ENCODE measurements around the gene PI4KA.
A peak's percentile ranks its signal among the peaks of the same experiment; 100 is the strongest.
"Not testable (repeated sequence)": the region's sequence is repeated elsewhere in the genome, so short reads cannot be mapped to it uniquely, and the experiment has no call there.

Gene PI4KA

GRCh38 chr22:20748082-20748481, 110.5 kb downstream of the PI4KA start:
- TF ChIP-seq GATA1 (IDR thresholded peaks at IDR 0.05; ENCODE audit: low read depth, low read length) (no peak), POLR2A (IDR thresholded peaks at IDR 0.05; ENCODE audit: low read length) (no peak)
- no peak for DNase-seq

GRCh38 chr22:20747223-20747622, 111.4 kb downstream of the PI4KA start:
- no peak for DNase-seq
- TF ChIP-seq POLR2A (IDR thresholded peaks at IDR 0.05; ENCODE audit: low read length) (no peak), GATA1 (IDR thresholded peaks at IDR 0.05; ENCODE audit: low read depth, low read length) (no peak)

GRCh38 chr22:20746431-20747189, 112.0 kb downstream of the PI4KA start:
- TF ChIP-seq GATA1 (IDR thresholded peaks at IDR 0.05; ENCODE audit: low read depth, low read length), result no peak
- no peak for TF ChIP-seq POLR2A (IDR thresholded peaks at IDR 0.05; ENCODE audit: low read length)
- DNase-seq, result no peak

- no peak for DNase-seq
Measured at GRCh38 chr22:20745119-20745518, 113.5 kb downstream of the PI4KA start.

GRCh38 chr22:20744456-20744855, 114.2 kb downstream of the PI4KA start:
- TF ChIP-seq GATA1 (IDR thresholded peaks at IDR 0.05; ENCODE audit: low read depth, low read length) (no peak), POLR2A (IDR thresholded peaks at IDR 0.05; ENCODE audit: low read length) (no peak)
- DNase-seq, result no peak

More at GRCh38 chr22:20745119-20745518, 113.5 kb downstream of the PI4KA start:
- TF ChIP-seq GATA1 (IDR thresholded peaks at IDR 0.05; ENCODE audit: low read depth, low read length) (no peak), POLR2A (IDR thresholded peaks at IDR 0.05; ENCODE audit: low read length) (no peak)

GRCh38 chr22:20742764-20743163, 115.8 kb downstream of the PI4KA start:
- no peak for DNase-seq
- no peak for TF ChIP-seq POLR2A (IDR thresholded peaks at IDR 0.05; ENCODE audit: low read length)
- no peak for TF ChIP-seq GATA1 (IDR thresholded peaks at IDR 0.05; ENCODE audit: low read depth, low read length)

- TF ChIP-seq POLR2A (IDR thresholded peaks at IDR 0.05; ENCODE audit: low read length), result no peak
- no peak for TF ChIP-seq GATA1 (IDR thresholded peaks at IDR 0.05; ENCODE audit: low read depth, low read length)
- peak; percentile 16 to 65 for DNase-seq
Measured at GRCh38 chr22:20741634-20742581, 116.7 kb downstream of the PI4KA start.

GRCh38 chr22:20741008-20741633, 117.5 kb downstream of the PI4KA start:
- TF ChIP-seq POLR2A (IDR thresholded peaks at IDR 0.05; ENCODE audit: low read length) (no peak), GATA1 (IDR thresholded peaks at IDR 0.05; ENCODE audit: low read depth, low read length) (no peak)
- no peak for DNase-seq

GRCh38 chr22:20740222-20740951, 118.2 kb downstream of the PI4KA start:
- no peak for DNase-seq
- TF ChIP-seq POLR2A (IDR thresholded peaks at IDR 0.05; ENCODE audit: low read length) (no peak), GATA1 (IDR thresholded peaks at IDR 0.05; ENCODE audit: low read depth, low read length) (no peak)

- DNase-seq, result no peak
- TF ChIP-seq GATA1 (IDR thresholded peaks at IDR 0.05; ENCODE audit: low read depth, low read length) (no peak), POLR2A (IDR thresholded peaks at IDR 0.05; ENCODE audit: low read length) (no peak)
Measured at GRCh38 chr22:20738394-20739089, 120.1 kb downstream of the PI4KA start.

- DNase-seq, result not testable (repeated sequence)
Measured at GRCh38 chr22:20736891-20737290, 121.7 kb downstream of the PI4KA start.

GRCh38 chr22:20735356-20736162, 123.1 kb downstream of the PI4KA start:
- not testable (repeated sequence) for DNase-seq

- DNase-seq, result not testable (repeated sequence)
Measured at GRCh38 chr22:20732431-20732830, 126.2 kb downstream of the PI4KA start.
